Thyroid gland (tissue), 4 donors: Measurements from ENCODE around the gene TEX19. TPM values are rescaled to one million over a fixed set of nuclear protein-coding genes. Genes with fewer than 3 reads are reported as not detected.
"Not testable (repeated sequence)": the region's sequence is repeated elsewhere in the genome, so short reads cannot be mapped to it uniquely, and the experiment has no call there.

Experiments
- DNase-seq, 2 donors: peaks; one replicate each; pipeline ENCODE4 v3.0.0-alpha.2; 2019
- H3K27ac ChIP-seq, 3 donors: fragments of 200-600 bp; sonication (generic); 1 replicate in 2 of 3; 2 replicates in 1 of 3; pipeline ENCODE4 v1.5.1; 2016 to 2019; ENCODE audit warnings: mild to moderate bottlenecking in 1 of 3, moderate library complexity in 1 of 3
- H3K27me3 ChIP-seq: fragments of 200-600 bp; sonication (generic); one replicate; pipeline ENCODE4 v1.5.1; 2019
- H3K36me3 ChIP-seq, 2 donors: fragments of 200-600 bp; sonication (generic); one replicate each; pipeline ENCODE4 v1.5.1; 2016 to 2019
- H3K4me1 ChIP-seq, 2 donors: fragments of 200-600 bp; sonication (generic); one replicate each; pipeline ENCODE4 v1.5.1; 2017 to 2019
- H3K4me3 ChIP-seq, 3 donors: fragments of 200-600 bp; sonication (generic); replicated peaks in 1 of 3; 1 replicate in 2 of 3; 2 replicates in 1 of 3; pipeline ENCODE4 v1.5.1; 2016; ENCODE audit warnings: mild to moderate bottlenecking in 1 of 3
- H3K9me3 ChIP-seq: fragments of 200-600 bp; sonication (generic); one replicate; pipeline ENCODE4 v1.5.1; 2017
- CTCF ChIP-seq, 6 experiments: fragments of 200-600 bp in 3 of 6; fragments of 450-650 bp in 3 of 6; sonication (generic) in 3 of 6; IDR thresholded peaks; one replicate each; pipeline ENCODE4 v1.5.1; 2016 to 2019; ENCODE audit warnings: antibody characterized with exemption in 6 of 6, mild to moderate bottlenecking in 2 of 6, inconsistent platforms in 1 of 6, moderate library complexity in 1 of 6
- POLR2A ChIP-seq, 2 donors: fragments of 450-650 bp; IDR thresholded peaks; one replicate each; pipeline ENCODE4 v1.6.1; 2017; ENCODE audit warnings: antibody characterized with exemption in 2 of 2, mild to moderate bottlenecking in 2 of 2, moderate library complexity in 1 of 2
- WGBS, 2 donors: methylation state at CpG; one replicate each; pipeline ENCODE4 v1.1.5; 2017; 5-methylcytosine and 5-hydroxymethylcytosine counted together
- intact Hi-C: fragments of 100-400 bp; cut with DNase I; formaldehyde crosslinking; loops from one replicate; pipeline ENCODE4 v1.15.1; 2023
- total RNA-seq, 4 donors: library from RNA; depleted of rRNA; stranded (reverse); fragments of >200 nt; gene quantifications; one replicate each; pipeline ENCODE4 v1.2.3, GENCODE V29; 2016

The TEX19 gene
- total RNA-seq, 4 donors from 2014 or later, result 0.54 TPM; not detected in 3

GRCh38 chr17:82378741-82379021 is 19.6 kb downstream of the TEX19 start:
- no peak for TF ChIP-seq CTCF (IDR thresholded peaks at IDR 0.05)
- TF ChIP-seq POLR2A (IDR thresholded peaks at IDR 0.05), result no peak
- Histone ChIP-seq H3K27ac (no peak overlapping the region), H3K27me3 (peaks cover 6% of the 10 kb centered on the region), H3K36me3 (no peaks in the 10 kb centered on the region), H3K4me3 (no peak overlapping the region), H3K9me3 (no peaks in the 10 kb centered on the region), H3K4me1 (no peaks in the 10 kb centered on the region)
- WGBS, 2 donors, result 73 to 76% methylated on average over 6 to 10 of the region's 10 CpGs
- DNase-seq, result no peak
- intact Hi-C loops, result no loop called here

GRCh38 chr17:82380860-82381702 is 22.0 kb downstream of the TEX19 start:
- TF ChIP-seq CTCF (IDR thresholded peaks at IDR 0.05), result no peak
- TF ChIP-seq POLR2A (IDR thresholded peaks at IDR 0.05), result no peak
- peaks cover 3 to 13% of the 10 kb centered on the region in 2 donors for H3K4me1 ChIP-seq
- no peaks in the 10 kb centered on the region for H3K36me3 ChIP-seq
- no peak overlapping the region for H3K27ac ChIP-seq
- H3K27me3 ChIP-seq, result no peaks in the 10 kb centered on the region
- DNase-seq, result no peak
- 66% methylated on average over 23 of the region's 23 CpGs for WGBS, 2 donors
- intact Hi-C loops, result no loop called here
- no peak overlapping the region for H3K4me3 ChIP-seq
- no peaks in the 10 kb centered on the region for H3K9me3 ChIP-seq

- H3K27me3 ChIP-seq, intact Hi-C loops, H3K27ac ChIP-seq, H3K4me3 ChIP-seq, H3K36me3 ChIP-seq, DNase-seq, H3K9me3 ChIP-seq: not testable (repeated sequence)
- WGBS, 2 donors, result 73 to 80% methylated on average over 9 to 10 of the region's 10 CpGs
- H3K4me1 ChIP-seq, result peaks cover 3 to 13% of the 10 kb centered on the region in 2 donors
Measured at GRCh38 chr17:82381703-82382009, 22.6 kb downstream of the TEX19 start.

- H3K27ac ChIP-seq, H3K9me3 ChIP-seq, DNase-seq, H3K4me3 ChIP-seq, intact Hi-C loops, H3K36me3 ChIP-seq, H3K27me3 ChIP-seq: not testable (repeated sequence)
- peaks cover 3 to 13% of the 10 kb centered on the region in 2 donors for H3K4me1 ChIP-seq
- WGBS, 2 donors, result 82 to 83% methylated on average over 15 to 20 of the region's 21 CpGs
Measured at GRCh38 chr17:82382220-82382932, 23.3 kb downstream of the TEX19 start.

- DNase-seq, result no peak
- H3K9me3 ChIP-seq, result no peaks in the 10 kb centered on the region
- H3K4me3 ChIP-seq, result no peak overlapping the region
- no peaks in the 10 kb centered on the region for H3K27me3 ChIP-seq
- TF ChIP-seq CTCF (IDR thresholded peaks at IDR 0.05), result no peak
- TF ChIP-seq POLR2A (IDR thresholded peaks at IDR 0.05), result no peak
- 33 to 66% methylated on average over 4 of the region's 11 CpGs for WGBS, 2 donors
- intact Hi-C loops, result no loop called here
- H3K36me3 ChIP-seq, result no peaks in the 10 kb centered on the region
- no peak overlapping the region for H3K27ac ChIP-seq
- H3K4me1 ChIP-seq, result peaks cover 3 to 13% of the 10 kb centered on the region in 2 donors
Measured at GRCh38 chr17:82382933-82383255, 23.8 kb downstream of the TEX19 start.

- intact Hi-C loops, result no loop called here
- Histone ChIP-seq H3K4me3 (no peak overlapping the region), H3K36me3 (no peaks in the 10 kb centered on the region), H3K9me3 (no peaks in the 10 kb centered on the region), H3K4me1 (peaks cover 3 to 13% of the 10 kb centered on the region in 2 donors), H3K27me3 (no peaks in the 10 kb centered on the region), H3K27ac (no peak overlapping the region)
- DNase-seq, result no peak
- TF ChIP-seq POLR2A (IDR thresholded peaks at IDR 0.05), result no peak
- WGBS, 2 donors, result 77 to 84% methylated on average over 5 to 7 of the region's 18 CpGs
Measured at GRCh38 chr17:82383411-82383810, 24.4 kb downstream of the TEX19 start.
